GM12878 (cell line): Measurements from ENCODE around the gene EML3. TPM values are rescaled to one million over a fixed set of nuclear protein-coding genes. Genes with fewer than 3 reads are reported as not detected.

Experiments used
- ATAC-seq: fragments of 200-7000 bp; cut with Tn5 transposase; 3 replicates; pipeline ENCODE4 v1.9.1; 2020; ENCODE audit warnings: mild to moderate bottlenecking, moderate library complexity
- BruUV-seq: library from RNA; stranded (reverse); fragments of 400-500 nt; replicated peaks from 2 replicates; lab custom pipeline; 2021; lab: Mats Ljungman, UMichigan
- CTCF ChIA-PET: fragments of 300-600 bp; sonication (Branson Sonifier 250); formaldehyde crosslinking; extraction: SDS; loops from one replicate; lab custom pipeline; 2021; ENCODE audit warnings: inconsistent platforms; lab: Yijun Ruan, JAX
- POLR2A ChIA-PET: fragments of 350-600 bp; formaldehyde crosslinking; extraction: SDS; loops from one replicate; lab custom pipeline; 2021; ENCODE audit warnings: inconsistent platforms; lab: Charles Lee
- RAD21 ChIA-PET: fragments of 300-600 bp; sonication (Branson Sonifier 250); formaldehyde crosslinking; loops from one replicate; lab custom pipeline; 2023; ENCODE audit warnings: antibody characterized with exemption; ENCODE audit not compliant: unreplicated experiment; lab: Charles Lee
- SMC1A ChIA-PET: fragments of 300-600 bp; sonication (Branson Sonifier 250); formaldehyde crosslinking; loops from one replicate; lab custom pipeline; 2023; ENCODE audit not compliant: unreplicated experiment, uncharacterized antibody; lab: Charles Lee
- DNase-seq: peaks from one replicate; pipeline ENCODE4 v3.0.0-alpha.2; 2011; ENCODE audit warnings: low read depth, low spot score
- FAIRE-seq: peaks from 3 replicates; lab custom pipeline; 2011; peaks lifted over from hg19 to GRCh38; lab: Jason Lieb, UNC
- H2AFZ ChIP-seq: 2 replicates; pipeline ENCODE4 v1.6.0; 2011; ENCODE audit warnings: low read depth, low read length, control low read depth; ENCODE audit not compliant: control insufficient read depth
- H3K27ac ChIP-seq: 2 replicates; pipeline ENCODE4 v1.5.1; 2011; ENCODE audit warnings: control low read depth; ENCODE audit not compliant: control insufficient read depth, insufficient read depth
- H3K27me3 ChIP-seq, 2 experiments: replicated peaks in 1 of 2; 2 replicates each; pipeline versions ENCODE4 v1.6.0 to v1.6.1; 2011; ENCODE audit warnings: low read length in 1 of 2; ENCODE audit not compliant: control insufficient read depth in 2 of 2, insufficient read depth in 2 of 2
- H3K36me3 ChIP-seq, 2 experiments: 2 replicates each; pipeline ENCODE4 v1.5.1; 2011; ENCODE audit warnings: low read length in 1 of 2; ENCODE audit not compliant: control insufficient read depth in 2 of 2, insufficient read depth in 2 of 2
- H3K4me1 ChIP-seq: 2 replicates; pipeline ENCODE4 v1.6.1; 2011; ENCODE audit warnings: mild to moderate bottlenecking, low read length, moderate library complexity, mixed read lengths; ENCODE audit not compliant: control insufficient read depth, insufficient read depth
- H3K4me2 ChIP-seq: 2 replicates; pipeline ENCODE4 v1.6.0; 2011; ENCODE audit warnings: control low read depth; ENCODE audit not compliant: control insufficient read depth, insufficient read depth
- H3K4me3 ChIP-seq: fragments of 200-600 bp; sonication (generic); 2 replicates; pipeline ENCODE4 v1.5.1; 2016
- H3K79me2 ChIP-seq: 2 replicates; pipeline ENCODE4 v1.6.0; 2011; ENCODE audit warnings: low read length; ENCODE audit not compliant: control insufficient read depth, insufficient read depth
- H3K9ac ChIP-seq: 2 replicates; pipeline ENCODE4 v1.8.0; 2011; ENCODE audit warnings: low read length, control low read depth, mixed read lengths; ENCODE audit not compliant: control insufficient read depth, insufficient read depth
- H3K9me3 ChIP-seq: replicated peaks from 3 replicates; pipeline ENCODE4 v1.5.1; 2011; ENCODE audit warnings: mild to moderate bottlenecking, low read length; ENCODE audit not compliant: control insufficient read depth, insufficient read depth
- H4K20me1 ChIP-seq: 2 replicates; pipeline ENCODE4 v1.6.0; 2011; ENCODE audit not compliant: control insufficient read depth, insufficient read depth
- ASH2L ChIP-seq: fragments of 300-600, 200-600 bp; sonication (generic); IDR thresholded peaks from 2 replicates; pipeline ENCODE4 v1.6.1; 2017; ENCODE audit warnings: low read depth, mild to moderate bottlenecking, borderline replicate concordance
- CREB1 ChIP-seq: IDR thresholded peaks from 2 replicates; pipeline ENCODE4 v1.6.1; 2012; ENCODE audit warnings: low read depth, mild to moderate bottlenecking, inconsistent platforms
- GATAD2B ChIP-seq: fragments of 450-650 bp; conservative IDR thresholded peaks from 2 replicates; pipeline ENCODE4 v1.6.1; 2017; ENCODE audit warnings: low read depth, mild to moderate bottlenecking, moderate library complexity
- JUNB ChIP-seq: IDR thresholded peaks from 2 replicates; pipeline ENCODE4 v1.6.1; 2016; ENCODE audit warnings: antibody characterized with exemption, mild to moderate bottlenecking
- KLF5 ChIP-seq: fragments of 450-650 bp; IDR thresholded peaks from 2 replicates; pipeline ENCODE4 v1.6.1; 2014; ENCODE audit warnings: mild to moderate bottlenecking; ENCODE audit not compliant: partially characterized antibody
- NR2C2 ChIP-seq: IDR thresholded peaks from 2 replicates; pipeline ENCODE4 v1.6.1; 2011; ENCODE audit warnings: borderline replicate concordance, low read depth; ENCODE audit not compliant: control insufficient read depth, insufficient read length
- PAX8 ChIP-seq: fragments of 450-650 bp; IDR thresholded peaks from 2 replicates; pipeline ENCODE4 v1.6.1; 2017; ENCODE audit warnings: mild to moderate bottlenecking, moderate library complexity
- RCOR1 ChIP-seq: conservative IDR thresholded peaks from 2 replicates; pipeline ENCODE4 v1.6.1; 2012; ENCODE audit warnings: low read depth, low read length, improper control_type of control experiment
- SIN3A ChIP-seq: IDR thresholded peaks from 2 replicates; pipeline ENCODE4 v1.6.1; 2012; ENCODE audit warnings: low read depth, low read length, improper control_type of control experiment
- TARDBP ChIP-seq: IDR thresholded peaks from 2 replicates; pipeline ENCODE4 v1.6.1; 2016; ENCODE audit warnings: borderline replicate concordance
- TBL1XR1 ChIP-seq: IDR thresholded peaks from 2 replicates; pipeline ENCODE4 v1.6.1; 2012; ENCODE audit warnings: low read depth, low read length, improper control_type of control experiment
- ZNF24 ChIP-seq: fragments of 450-650 bp; IDR thresholded peaks from 2 replicates; pipeline ENCODE4 v1.6.1; 2017; ENCODE audit warnings: antibody characterized with exemption, mild to moderate bottlenecking
- WGBS: methylation state at CpG from one replicate; pipeline ENCODE4 v1.1.6; 2016; ENCODE audit warnings: low lambda C conversion rate; ENCODE audit not compliant: insufficient replicate concordance, insufficient coverage; ENCODE audit errors: missing lambda C conversion rate; 5-methylcytosine and 5-hydroxymethylcytosine counted together
- in situ Hi-C: fragments of 300-500 bp; cut with MboI; formaldehyde crosslinking; loops from 9 replicates; pipeline ENCODE4 v1.14.3; 2018; ENCODE audit warnings: mixed read lengths
- intact Hi-C: fragments of 100-400 bp; cut with micrococcal nuclease; formaldehyde crosslinking; loops from one replicate; pipeline ENCODE4 v1.14.2; 2022; ENCODE audit not compliant: unreplicated experiment
- polyA plus RNA-seq, 11 experiments: library from polyadenylated mRNA; depleted of rRNA in 4 of 11; unstranded in 6 of 11; stranded (reverse) in 5 of 11; fragments of >200 nt; fragmentation: Nextera tagmentation in 4 of 11; fragmentation: Illumina TruSeq in 1 of 11; extraction: Ambion mirVana in 4 of 11; extraction: Trizol in 1 of 11; gene quantifications; 1 replicate in 1 of 11; 2 replicates in 10 of 11; pipeline versions ENCODE4 v1.2.1 to v1.2.3, GENCODE V29; 2011 to 2016; ENCODE audit warnings: inconsistent platforms in 2 of 11, missing spikeins in 2 of 11, low read depth in 1 of 11
- total RNA-seq, 4 experiments: library from RNA; depleted of rRNA in 3 of 4; stranded (reverse); fragments of >200 nt in 3 of 4; fragmentation: Illumina TruSeq in 1 of 4; extraction: Trizol in 1 of 4; gene quantifications; 2 replicates each; pipeline versions ENCODE4 v1.2.1 to v1.2.3, GENCODE V29; 2013 to 2021
- TF ChIP-seq, protein P1 (sequence below): fragments of 450-650 bp; IDR thresholded peaks from 2 replicates; pipeline ENCODE4 v1.6.1; 2018; ENCODE audit warnings: borderline replicate concordance, mild to moderate bottlenecking; ENCODE audit not compliant: partially characterized antibody
- TF ChIP-seq, protein P2 (sequence below): IDR thresholded peaks from 2 replicates; pipeline ENCODE4 v1.6.1; 2011; ENCODE audit warnings: low read depth, low read length, improper control_type of control experiment, borderline replicate concordance
- TF ChIP-seq, protein P3 (sequence below): fragments of 450-650 bp; IDR thresholded peaks from 2 replicates; pipeline ENCODE4 v1.6.1; 2017; ENCODE audit warnings: mild to moderate bottlenecking, moderate library complexity

The EML3 gene
- total and polyA plus RNA-seq, 10 of the 15 experiments (the other 5 are each of a cell fraction or from before 2014, with no cell fraction given): 0.58 to 82.5 (median 24.8) TPM

DNA sequence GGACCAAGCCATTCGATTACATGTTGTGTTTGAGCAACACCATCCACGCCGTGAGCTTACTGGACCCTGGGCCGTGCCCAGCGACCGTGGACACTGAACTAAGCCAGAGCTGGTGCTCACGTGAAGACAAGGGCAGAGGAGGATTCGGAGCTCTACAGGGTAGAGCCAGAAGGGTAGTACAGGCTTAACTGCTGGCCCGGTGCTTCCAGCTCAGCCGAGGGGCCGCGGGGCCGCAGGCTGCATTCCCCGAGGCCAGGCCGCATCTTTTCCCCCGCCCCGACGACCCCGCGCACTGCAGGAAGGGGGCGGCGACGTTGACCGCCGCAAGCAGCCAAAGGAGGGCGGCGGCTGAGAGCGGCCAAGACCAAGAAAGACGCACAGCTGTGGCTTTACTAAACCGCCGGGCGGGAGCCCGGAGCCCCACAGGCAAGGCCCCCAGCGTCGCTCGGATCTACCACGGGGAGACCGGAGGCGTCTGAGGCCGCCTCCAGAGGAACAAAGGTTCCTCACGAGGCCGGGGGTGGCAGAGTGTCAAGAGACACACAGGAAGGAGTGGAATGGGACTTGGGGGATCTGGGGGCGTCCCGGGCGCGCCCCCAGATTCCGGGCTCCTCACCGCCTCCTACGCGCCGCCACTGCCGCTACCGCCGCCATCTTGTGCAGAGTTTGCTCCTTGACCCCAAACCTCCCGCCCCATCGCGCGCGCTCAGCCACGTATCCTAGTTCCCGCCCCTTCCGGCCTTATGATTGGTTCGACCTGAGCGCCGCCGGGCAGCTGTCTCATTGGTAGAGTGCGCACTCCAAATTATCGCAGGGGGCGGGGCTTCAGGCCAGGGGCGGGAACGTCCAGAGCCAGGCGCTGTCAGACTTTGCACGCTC, 33.6 kb upstream of the EML3 start, which contains the start of gene GANAB:
Gene GANAB, minus strand, starts transcription at position 668 of the 879 bp plus-strand sequence. Its CDS starts 14 bp downstream, at position 654.
- peak; percentile 82 for DNase-seq
- ATAC-seq: peak; percentile 99
- H3K79me2 ChIP-seq: peaks cover 37% of the 10 kb centered on the region
- no peaks in the 10 kb centered on the region for H3K27me3 ChIP-seq
- H3K36me3 ChIP-seq: peaks cover 10 to 13% of the 10 kb centered on the region in 2 experiments; a peak in 3 of 4 replicates
- intact Hi-C loops: loop anchor here (2.0 kb wide), 1 partner anchor 23 kb away; no protein-coding TSS in a partner anchor
- no peaks in the 10 kb centered on the region; the same call in 1 of the 2 replicates for H4K20me1 ChIP-seq
- peak within 1 kb of the TSS; percentile 93 for H3K4me2 ChIP-seq
- BruUV-seq: TSS peak; percentile 75
- peak within 1 kb of the TSS; percentile 98 for H3K4me3 ChIP-seq
- POLR2A ChIA-PET: interaction anchor here (0.5 to 14.6 kb wide), 12 partner anchors 10 to 210 kb away, joined by 3 to 295 read pairs (median 6); partner anchors contain the start of genes B3GAT3, C11orf98, CSKMT and HNRNPUL2
- CTCF ChIA-PET: interaction anchor here (0.8 to 1.6 kb wide), 4 partner anchors 19 to 55 kb away, joined by 3 to 7 read pairs (median 4); partner anchors contain the start of genes C11orf98, CSKMT and TUT1
- under 1% methylated on average over 71 of the region's 73 CpGs for WGBS
- RAD21 ChIA-PET: interaction anchor here (0.6 to 1.6 kb wide), 6 partner anchors 19 to 222 kb away, joined by 3 to 9 read pairs (median 3); partner anchors contain the start of genes B3GAT3, C11orf98, CSKMT and LBHD1
- H3K27ac ChIP-seq: peak within 1 kb of the TSS; percentile 93
- in situ Hi-C loops: no loop called here
- peaks cover 4% of the 10 kb centered on the region; the same call in 1 of the 2 replicates for H3K4me1 ChIP-seq
- SMC1A ChIA-PET: interaction anchor here (1.2 to 3.1 kb wide), 4 partner anchors 9 to 81 kb away, joined by 3 to 9 read pairs (median 4); partner anchors contain the start of genes C11orf98, CSKMT, HNRNPUL2 and TTC9C
- peak within 1 kb of the TSS; percentile 98 for H3K9ac ChIP-seq
- H3K9me3 ChIP-seq: no peaks in the 10 kb centered on the region
- H2AFZ ChIP-seq: peak within 1 kb of the TSS; percentile 67
- FAIRE-seq: peak; percentile 74
- TF ChIP-seq GATAD2B (peak; percentile 70), PAX8 (no peak), NR2C2 (no peak), TBL1XR1 (no peak), ASH2L (peak; percentile 79; the same call in 1 of the 2 replicates), TARDBP (no peak), ZNF24 (no peak), RCOR1 (no peak), KLF5 (peak; percentile 72), JUNB (no peak), SIN3A (no peak), CREB1 (peak; percentile 94)
- TF ChIP-seq, protein P1, sequence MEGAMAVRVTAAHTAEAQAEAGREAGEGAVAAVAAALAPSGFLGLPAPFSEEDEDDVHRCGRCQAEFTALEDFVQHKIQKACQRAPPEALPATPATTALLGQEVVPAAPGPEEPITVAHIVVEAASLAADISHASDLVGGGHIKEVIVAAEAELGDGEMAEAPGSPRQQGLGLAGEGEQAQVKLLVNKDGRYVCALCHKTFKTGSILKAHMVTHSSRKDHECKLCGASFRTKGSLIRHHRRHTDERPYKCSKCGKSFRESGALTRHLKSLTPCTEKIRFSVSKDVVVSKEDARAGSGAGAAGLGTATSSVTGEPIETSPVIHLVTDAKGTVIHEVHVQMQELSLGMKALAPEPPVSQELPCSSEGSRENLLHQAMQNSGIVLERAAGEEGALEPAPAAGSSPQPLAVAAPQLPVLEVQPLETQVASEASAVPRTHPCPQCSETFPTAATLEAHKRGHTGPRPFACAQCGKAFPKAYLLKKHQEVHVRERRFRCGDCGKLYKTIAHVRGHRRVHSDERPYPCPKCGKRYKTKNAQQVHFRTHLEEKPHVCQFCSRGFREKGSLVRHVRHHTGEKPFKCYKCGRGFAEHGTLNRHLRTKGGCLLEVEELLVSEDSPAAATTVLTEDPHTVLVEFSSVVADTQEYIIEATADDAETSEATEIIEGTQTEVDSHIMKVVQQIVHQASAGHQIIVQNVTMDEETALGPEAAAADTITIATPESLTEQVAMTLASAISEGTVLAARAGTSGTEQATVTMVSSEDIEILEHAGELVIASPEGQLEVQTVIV: peak; percentile 41
- TF ChIP-seq, protein P2, sequence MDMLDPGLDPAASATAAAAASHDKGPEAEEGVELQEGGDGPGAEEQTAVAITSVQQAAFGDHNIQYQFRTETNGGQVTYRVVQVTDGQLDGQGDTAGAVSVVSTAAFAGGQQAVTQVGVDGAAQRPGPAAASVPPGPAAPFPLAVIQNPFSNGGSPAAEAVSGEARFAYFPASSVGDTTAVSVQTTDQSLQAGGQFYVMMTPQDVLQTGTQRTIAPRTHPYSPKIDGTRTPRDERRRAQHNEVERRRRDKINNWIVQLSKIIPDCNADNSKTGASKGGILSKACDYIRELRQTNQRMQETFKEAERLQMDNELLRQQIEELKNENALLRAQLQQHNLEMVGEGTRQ: no peak
- TF ChIP-seq, protein P3, sequence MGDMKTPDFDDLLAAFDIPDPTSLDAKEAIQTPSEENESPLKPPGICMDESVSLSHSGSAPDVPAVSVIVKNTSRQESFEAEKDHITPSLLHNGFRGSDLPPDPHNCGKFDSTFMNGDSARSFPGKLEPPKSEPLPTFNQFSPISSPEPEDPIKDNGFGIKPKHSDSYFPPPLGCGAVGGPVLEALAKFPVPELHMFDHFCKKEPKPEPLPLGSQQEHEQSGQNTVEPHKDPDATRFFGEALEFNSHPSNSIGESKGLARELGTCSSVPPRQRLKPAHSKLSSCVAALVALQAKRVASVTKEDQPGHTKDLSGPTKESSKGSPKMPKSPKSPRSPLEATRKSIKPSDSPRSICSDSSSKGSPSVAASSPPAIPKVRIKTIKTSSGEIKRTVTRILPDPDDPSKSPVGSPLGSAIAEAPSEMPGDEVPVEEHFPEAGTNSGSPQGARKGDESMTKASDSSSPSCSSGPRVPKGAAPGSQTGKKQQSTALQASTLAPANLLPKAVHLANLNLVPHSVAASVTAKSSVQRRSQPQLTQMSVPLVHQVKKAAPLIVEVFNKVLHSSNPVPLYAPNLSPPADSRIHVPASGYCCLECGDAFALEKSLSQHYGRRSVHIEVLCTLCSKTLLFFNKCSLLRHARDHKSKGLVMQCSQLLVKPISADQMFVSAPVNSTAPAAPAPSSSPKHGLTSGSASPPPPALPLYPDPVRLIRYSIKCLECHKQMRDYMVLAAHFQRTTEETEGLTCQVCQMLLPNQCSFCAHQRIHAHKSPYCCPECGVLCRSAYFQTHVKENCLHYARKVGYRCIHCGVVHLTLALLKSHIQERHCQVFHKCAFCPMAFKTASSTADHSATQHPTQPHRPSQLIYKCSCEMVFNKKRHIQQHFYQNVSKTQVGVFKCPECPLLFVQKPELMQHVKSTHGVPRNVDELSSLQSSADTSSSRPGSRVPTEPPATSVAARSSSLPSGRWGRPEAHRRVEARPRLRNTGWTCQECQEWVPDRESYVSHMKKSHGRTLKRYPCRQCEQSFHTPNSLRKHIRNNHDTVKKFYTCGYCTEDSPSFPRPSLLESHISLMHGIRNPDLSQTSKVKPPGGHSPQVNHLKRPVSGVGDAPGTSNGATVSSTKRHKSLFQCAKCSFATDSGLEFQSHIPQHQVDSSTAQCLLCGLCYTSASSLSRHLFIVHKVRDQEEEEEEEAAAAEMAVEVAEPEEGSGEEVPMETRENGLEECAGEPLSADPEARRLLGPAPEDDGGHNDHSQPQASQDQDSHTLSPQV: no peak
